ENCODE results near the gene DYNC2H1.

GRCh38 chr11:103420593-103420992 is 311.4 kb downstream of the DYNC2H1 start:
- TF ChIP-seq POLR2A (IDR thresholded peaks at IDR 0.05) (no peak), CTCF (IDR thresholded peaks at IDR 0.05) (no peak), POLR2AphosphoS5 (IDR thresholded peaks at IDR 0.05) (no peak), EP300 (IDR thresholded peaks at IDR 0.05) (no peak)

All from sigmoid colon (tissue), 4 donors.